ENCODE results near the gene PIK3R3. TPM values are rescaled to one million over a fixed set of nuclear protein-coding genes. Genes with fewer than 3 reads are reported as not detected.

Gene PIK3R3
- total RNA-seq, 4 donors from 2014 or later = 3.0 to 5.9 (median 4.7) TPM

GRCh38 chr1:46072975-46073374 lies 59.5 kb downstream of the PIK3R3 start:
- Histone ChIP-seq H3K4me1 (no peaks in the 10 kb centered on the region), H3K27me3 (no peaks in the 10 kb centered on the region)
- WGBS, 2 donors (ENCODE audit: low coverage in 1 of 2) = 94 to 100% methylated on average over 1 of the region's 1 CpG

GRCh38 chr1:46070164-46070814 lies 62.1 kb downstream of the PIK3R3 start:
- 78 to 82% methylated on average over 6 of the region's 6 CpGs for WGBS, 2 donors (ENCODE audit: low coverage in 1 of 2)
- TF ChIP-seq CTCF (IDR thresholded peaks at IDR 0.05) = no peak
- no peak for TF ChIP-seq POLR2A (IDR thresholded peaks at IDR 0.05)
- TF ChIP-seq EP300 (IDR thresholded peaks at IDR 0.05; ENCODE audit: low read depth) = no peak
- TF ChIP-seq POLR2AphosphoS5 (IDR thresholded peaks at IDR 0.05) = no peak
- Histone ChIP-seq H3K4me3 (no peak overlapping the region), H3K36me3 (no peaks in the 10 kb centered on the region), H3K9me3 (no peaks in the 10 kb centered on the region), H3K27me3 (no peaks in the 10 kb centered on the region), H3K27ac (no peak overlapping the region), H3K4me1 (no peaks in the 10 kb centered on the region)
- in situ Hi-C loops (cut with MboI; ENCODE audit: low pct_ligation_motif_present in 1 of 4, low pct_unique_long_range_greater_than_20kb in 1 of 4, low sequenced_read_pairs in 3 of 4) = no loop called here
- no peak for DNase-seq
- intact Hi-C loops (cut with DNase I; ENCODE audit: low total_unique reads) = no loop called here

More at GRCh38 chr1:46072975-46073374, 59.5 kb downstream of the PIK3R3 start:
- intact Hi-C loops (cut with DNase I; ENCODE audit: low total_unique reads) = no loop called here
- in situ Hi-C loops (cut with MboI; ENCODE audit: low pct_ligation_motif_present in 1 of 4, low pct_unique_long_range_greater_than_20kb in 1 of 4, low sequenced_read_pairs in 3 of 4) = no loop called here
- no peak for DNase-seq
- Histone ChIP-seq H3K36me3 (no peaks in the 10 kb centered on the region), H3K4me3 (no peak overlapping the region), H3K27ac (no peak overlapping the region), H3K9me3 (no peaks in the 10 kb centered on the region)
- TF ChIP-seq CTCF (IDR thresholded peaks at IDR 0.05) (no peak), POLR2AphosphoS5 (IDR thresholded peaks at IDR 0.05) (no peak), POLR2A (IDR thresholded peaks at IDR 0.05) (no peak), EP300 (IDR thresholded peaks at IDR 0.05; ENCODE audit: low read depth) (no peak)

GRCh38 chr1:46068525-46068924 lies 63.9 kb downstream of the PIK3R3 start:
- TF ChIP-seq POLR2A (IDR thresholded peaks at IDR 0.05) = no peak
- TF ChIP-seq POLR2AphosphoS5 (IDR thresholded peaks at IDR 0.05) = no peak
- no peak for TF ChIP-seq EP300 (IDR thresholded peaks at IDR 0.05; ENCODE audit: low read depth)
- no peak for TF ChIP-seq CTCF (IDR thresholded peaks at IDR 0.05)
- Histone ChIP-seq H3K36me3 (no peaks in the 10 kb centered on the region), H3K27me3 (no peaks in the 10 kb centered on the region), H3K27ac (no peak overlapping the region), H3K4me3 (no peak overlapping the region), H3K9me3 (no peaks in the 10 kb centered on the region), H3K4me1 (no peaks in the 10 kb centered on the region)
- intact Hi-C loops (cut with DNase I; ENCODE audit: low total_unique reads) = no loop called here
- no peak for DNase-seq
- in situ Hi-C loops (cut with MboI; ENCODE audit: low pct_ligation_motif_present in 1 of 4, low pct_unique_long_range_greater_than_20kb in 1 of 4, low sequenced_read_pairs in 3 of 4) = no loop called here
- 60 to 89% methylated on average over 1 to 3 of the region's 3 CpGs for WGBS, 2 donors (ENCODE audit: low coverage in 1 of 2)

- in situ Hi-C loops (cut with MboI; ENCODE audit: low pct_ligation_motif_present in 1 of 4, low pct_unique_long_range_greater_than_20kb in 1 of 4, low sequenced_read_pairs in 3 of 4) (no loop called here), intact Hi-C loops (cut with DNase I; ENCODE audit: low total_unique reads) (no loop called here)
- Histone ChIP-seq H3K4me1 (peaks cover 0 to 4% (median 0%) of the 10 kb centered on the region in 4 donors), H3K36me3 (no peaks in the 10 kb centered on the region), H3K27ac (no peak overlapping the region), H3K4me3 (no peak overlapping the region), H3K27me3 (no peaks in the 10 kb centered on the region), H3K9me3 (no peaks in the 10 kb centered on the region)
- TF ChIP-seq CTCF (IDR thresholded peaks at IDR 0.05) = no peak
- 82 to 91% methylated on average over 1 of the region's 1 CpG for WGBS, 2 donors (ENCODE audit: low coverage in 1 of 2)
- no peak for DNase-seq
Observed at GRCh38 chr1:46067652-46068051, 64.8 kb downstream of the PIK3R3 start.
